H1 (cell line): ENCODE data around the gene ARHGAP42. TPM values are rescaled to one million over a fixed set of nuclear protein-coding genes. Genes with fewer than 3 reads are reported as not detected.
A peak's percentile ranks its signal among the peaks of the same experiment; 100 is the strongest.

Source experiments
- CTCF ChIA-PET: fragments of 300-600 bp; sonication (Branson Sonifier 250); formaldehyde crosslinking; loops from one replicate; lab custom pipeline; 2021; ENCODE audit not compliant: partially characterized antibody; lab: Charles Lee
- POLR2A ChIA-PET: fragments of 300-600 bp; sonication (Branson Sonifier 250); formaldehyde crosslinking; loops from one replicate; lab custom pipeline; 2021; ENCODE audit warnings: inconsistent platforms; ENCODE audit not compliant: partially characterized antibody; lab: Charles Lee
- DNase-seq, 2 experiments: peaks; one replicate each; pipeline versions ENCODE4 v3.0.0 to v3.0.0-alpha.2; 2010 to 2022; ENCODE audit warnings: low spot score in 2 of 2, low read depth in 1 of 2, mixed read lengths in 1 of 2
- FAIRE-seq: peaks from 2 replicates; lab custom pipeline; 2011; peaks lifted over from hg19 to GRCh38; lab: Jason Lieb, UNC
- H2AFZ ChIP-seq: 2 replicates; pipeline ENCODE4 v1.8.1; 2012; ENCODE audit warnings: low read length, inconsistent platforms
- H2AK5ac ChIP-seq: 2 replicates; pipeline ENCODE4 v1.6.1; 2013; ENCODE audit warnings: low read depth, low read length
- H2BK120ac ChIP-seq: replicated peaks from 2 replicates; pipeline ENCODE3; 2013; ENCODE audit warnings: low read depth, low read length, inconsistent platforms
- H2BK12ac ChIP-seq: 2 replicates; pipeline ENCODE4 v1.6.1; 2013; ENCODE audit warnings: low read depth, low read length
- H2BK15ac ChIP-seq: 2 replicates; pipeline ENCODE4 v1.6.1; 2013; ENCODE audit warnings: low read length
- H2BK20ac ChIP-seq: 2 replicates; pipeline ENCODE4 v1.6.1; 2013; ENCODE audit warnings: low read length
- H2BK5ac ChIP-seq: 2 replicates; pipeline ENCODE4 v1.6.1; 2013; ENCODE audit warnings: low read depth, low read length
- H3K14ac ChIP-seq: 2 replicates; pipeline ENCODE4 v1.6.1; 2013; ENCODE audit warnings: inconsistent platforms; ENCODE audit not compliant: insufficient read length
- H3K18ac ChIP-seq: 2 replicates; pipeline ENCODE4 v1.6.1; 2013; ENCODE audit warnings: low read length; ENCODE audit errors: extremely low read depth
- H3K23ac ChIP-seq: 2 replicates; pipeline ENCODE4 v1.6.1; 2013; ENCODE audit warnings: inconsistent platforms; ENCODE audit not compliant: insufficient read length
- H3K23me2 ChIP-seq: 2 replicates; pipeline ENCODE4 v1.6.1; 2013; ENCODE audit warnings: low read depth, low read length
- H3K27ac ChIP-seq: 2 replicates; pipeline ENCODE4 v1.6.1; 2011; ENCODE audit warnings: low read depth, low read length, inconsistent platforms
- H3K27me3 ChIP-seq, 4 experiments: replicated peaks in 1 of 4; 1 replicate in 1 of 4; 2 replicates in 3 of 4; pipeline versions ENCODE4 v1.6.1 to v1.8.1; 2011 to 2013; ENCODE audit warnings: low read length in 3 of 4, mild to moderate bottlenecking in 3 of 4, inconsistent platforms in 2 of 4, mixed read lengths in 2 of 4, moderate library complexity in 1 of 4; ENCODE audit not compliant: control insufficient read depth in 3 of 4, insufficient read depth in 3 of 4; ENCODE audit errors: extremely low read depth in 1 of 4
- H3K36me3 ChIP-seq, 4 experiments: 2 replicates each; pipeline versions ENCODE4 v1.6.1 to v1.8.1; 2011 to 2013; ENCODE audit warnings: mild to moderate bottlenecking in 4 of 4, low read length in 3 of 4, moderate library complexity in 2 of 4, control low read depth in 1 of 4, inconsistent platforms in 1 of 4; ENCODE audit not compliant: insufficient read depth in 4 of 4, control insufficient read depth in 2 of 4
- H3K4ac ChIP-seq: replicated peaks from 2 replicates; pipeline ENCODE3; 2013; ENCODE audit warnings: low read length, low read depth, mixed read lengths, inconsistent platforms; ENCODE audit not compliant: insufficient read length
- H3K4me1 ChIP-seq, 4 experiments: replicated peaks in 1 of 4; 1 replicate in 1 of 4; 2 replicates in 3 of 4; pipeline versions ENCODE4 v1.6.1 to v1.8.1; 2011 to 2013; ENCODE audit warnings: low read length in 3 of 4, inconsistent platforms in 2 of 4, mixed read lengths in 1 of 4; ENCODE audit not compliant: insufficient read depth in 4 of 4, control insufficient read depth in 3 of 4
- H3K4me2 ChIP-seq, 2 experiments: 2 replicates each; pipeline versions ENCODE4 v1.6.1 to v1.8.1; 2011 to 2013; ENCODE audit warnings: low read depth in 2 of 2, low read length in 2 of 2, control low read depth in 1 of 2, inconsistent platforms in 1 of 2, mild to moderate bottlenecking in 1 of 2; ENCODE audit not compliant: insufficient read depth in 1 of 2
- H3K4me3 ChIP-seq, 4 experiments: fragments of 200-600, 300-600 bp in 1 of 4; sonication (generic), shearing (Covaris generic), sonication (Bioruptor Twin) in 1 of 4; 2 replicates each; pipeline versions ENCODE4 v1.5.1 to v1.8.1; 2011 to 2016; ENCODE audit warnings: low read length in 4 of 4, low read depth in 3 of 4, control low read depth in 2 of 4, inconsistent platforms in 2 of 4, mild to moderate bottlenecking in 2 of 4, mixed read lengths in 1 of 4, moderate library complexity in 1 of 4; ENCODE audit not compliant: insufficient read depth in 2 of 4; ENCODE audit errors: extremely low read depth in 1 of 4
- H3K56ac ChIP-seq: replicated peaks from 2 replicates; pipeline ENCODE3; 2013; ENCODE audit warnings: low read depth, mild to moderate bottlenecking, mixed read lengths, low read length, inconsistent platforms; ENCODE audit not compliant: insufficient read length
- H3K79me1 ChIP-seq: 2 replicates; pipeline ENCODE4 v1.6.1; 2013; ENCODE audit warnings: low read depth, low read length, control low read depth
- H3K79me2 ChIP-seq, 2 experiments: 2 replicates each; pipeline versions ENCODE4 v1.6.1 to v1.8.1; 2012 to 2013; ENCODE audit warnings: low read length in 2 of 2, mild to moderate bottlenecking in 2 of 2, inconsistent platforms in 1 of 2; ENCODE audit not compliant: insufficient read depth in 2 of 2, control insufficient read depth in 1 of 2
- H3K9ac ChIP-seq, 4 experiments: replicated peaks in 1 of 4; 1 replicate in 1 of 4; 2 replicates in 3 of 4; pipeline versions ENCODE4 v1.6.1 to v1.8.1; 2011 to 2013; ENCODE audit warnings: low read depth in 3 of 4, low read length in 3 of 4, control low read depth in 2 of 4, mild to moderate bottlenecking in 2 of 4, moderate library complexity in 2 of 4, inconsistent platforms in 1 of 4; ENCODE audit errors: extremely low read depth in 1 of 4
- H3K9me3 ChIP-seq, 2 experiments: 2 replicates each; pipeline versions ENCODE4 v1.6.1 to v1.8.1; 2012 to 2013; ENCODE audit warnings: mild to moderate bottlenecking in 2 of 2, moderate library complexity in 2 of 2, control low read depth in 1 of 2, inconsistent platforms in 1 of 2, low read depth in 1 of 2, low read length in 1 of 2, mixed read lengths in 1 of 2; ENCODE audit not compliant: insufficient read depth in 2 of 2
- H4K20me1 ChIP-seq, 2 experiments: replicated peaks in 1 of 2; 2 replicates each; pipeline versions ENCODE3 to v1.8.1; 2011 to 2013; ENCODE audit warnings: inconsistent platforms in 2 of 2, low read length in 2 of 2, mild to moderate bottlenecking in 1 of 2; ENCODE audit not compliant: insufficient read depth in 2 of 2, control insufficient read depth in 1 of 2
- H4K5ac ChIP-seq: 2 replicates; pipeline ENCODE4 v1.6.1; 2013; ENCODE audit warnings: low read length, low read depth, mixed read lengths, inconsistent platforms; ENCODE audit not compliant: insufficient read length
- H4K8ac ChIP-seq: 2 replicates; pipeline ENCODE4 v1.8.0; 2013; ENCODE audit warnings: mild to moderate bottlenecking, moderate library complexity, low read length, inconsistent platforms; ENCODE audit not compliant: insufficient read depth; ENCODE audit errors: extremely low read depth
- H4K91ac ChIP-seq: replicated peaks from 2 replicates; pipeline ENCODE3; 2013; ENCODE audit warnings: low read length, mixed read lengths, inconsistent platforms; ENCODE audit not compliant: insufficient read length
- GABPA ChIP-seq: IDR thresholded peaks from 2 replicates; pipeline ENCODE4 v1.6.1; 2011; ENCODE audit warnings: mild to moderate bottlenecking, low read length, moderate library complexity, borderline replicate concordance; ENCODE audit not compliant: insufficient read depth
- JUN ChIP-seq: IDR thresholded peaks from 2 replicates; pipeline ENCODE4 v1.6.1; 2011; ENCODE audit warnings: low read depth, mild to moderate bottlenecking, improper control_type of control experiment, low read length
- JUND ChIP-seq: IDR thresholded peaks from 2 replicates; pipeline ENCODE4 v1.6.1; 2011; ENCODE audit warnings: mild to moderate bottlenecking, improper control_type of control experiment, low read length
- KDM4A ChIP-seq: IDR thresholded peaks from one replicate; pipeline ENCODE4 v1.7.1; 2012; ENCODE audit warnings: low read depth, mild to moderate bottlenecking, moderate library complexity, low read length, inconsistent platforms; ENCODE audit not compliant: severe bottlenecking
- PHF8 ChIP-seq: fragments of 200-600 bp; sonication (generic); conservative IDR thresholded peaks from 2 replicates; pipeline ENCODE4 v1.7.1; 2012; ENCODE audit warnings: low read depth, mild to moderate bottlenecking, inconsistent platforms, low read length, moderate library complexity
- POLR2A ChIP-seq, 2 experiments: IDR thresholded peaks; 1 replicate in 1 of 2; 2 replicates in 1 of 2; pipeline ENCODE4 v1.6.1; 2011; ENCODE audit warnings: low read depth in 2 of 2, low read length in 2 of 2, mild to moderate bottlenecking in 2 of 2; ENCODE audit errors: control extremely low read depth in 1 of 2
- RAD21 ChIP-seq, 2 experiments: IDR thresholded peaks in 1 of 2; conservative IDR thresholded peaks in 1 of 2; 2 replicates each; pipeline ENCODE4 v1.6.1; 2011; ENCODE audit warnings: low read depth in 2 of 2, low read length in 2 of 2, improper control_type of control experiment in 1 of 2, inconsistent platforms in 1 of 2, mild to moderate bottlenecking in 1 of 2, moderate library complexity in 1 of 2
- TAF7 ChIP-seq: optimal IDR thresholded peaks from 2 replicates; pipeline ENCODE3; 2011; ENCODE audit warnings: low read depth, mild to moderate bottlenecking, inconsistent platforms, low read length, moderate library complexity, borderline replicate concordance
- WGBS, 2 experiments: shearing (Covaris generic) in 1 of 2; methylation state at CpG; one replicate each; pipeline versions ENCODE4 v1.1.6 to v1.1.7; 2013 to 2015; ENCODE audit warnings: low lambda C conversion rate in 2 of 2, mixed read lengths in 2 of 2, inconsistent platforms in 1 of 2, low coverage in 1 of 2, missing lambda C conversion rate in 1 of 2; ENCODE audit not compliant: insufficient replicate concordance in 2 of 2, insufficient coverage in 1 of 2, insufficient read length in 1 of 2; ENCODE audit errors: extremely low coverage in 1 of 2, missing lambda C conversion rate in 1 of 2; 5-methylcytosine and 5-hydroxymethylcytosine counted together
- long read RNA-seq, 2 experiments: library from RNA in 1 of 2; library from capped mRNA in 1 of 2; stranded (forward); transcript quantifications; one replicate each; pipeline ENCODE4 v2.0.0, GENCODE V29; 2021; ENCODE audit warnings: inconsistent platforms in 1 of 2
- polyA minus RNA-seq, 3 experiments: library from RNA; depleted of rRNA, polyadenylated mRNA; stranded (reverse); fragments of >200 nt; gene quantifications; 1 replicate in 2 of 3; 2 replicates in 1 of 3; pipeline ENCODE4 v1.2.3, GENCODE V29; 2011
- polyA plus RNA-seq, 7 experiments: library from polyadenylated mRNA; depleted of rRNA in 3 of 7; stranded (reverse) in 5 of 7; unstranded in 2 of 7; fragments of >200 nt in 5 of 7; fragments of 200-250 nt in 2 of 7; gene quantifications; 1 replicate in 5 of 7; 2 replicates in 1 of 7; 4 replicates in 1 of 7; pipeline versions ENCODE4 v1.2.1 to v1.2.3, GENCODE V29; 2011 to 2013; ENCODE audit warnings: missing spikeins in 2 of 7, mixed read lengths in 2 of 7
- total RNA-seq: library from RNA; stranded (reverse); fragmentation: NEBNext Ultra II Directional; extraction: Animal tissue kit (Norgen Biotek cat#: 25700); gene quantifications from 2 replicates; pipeline ENCODE4 v1.2.1, GENCODE V29; 2021

Gene ARHGAP42
- total RNA-seq (33.3 and 33.5 TPM in 2 replicates), polyA plus RNA-seq (2011; rRNA removed) (13.1 and 22.2 TPM in 2 replicates), polyA minus RNA-seq (2011; rRNA and poly(A)+ RNA removed) (50.9 and 68.5 TPM in 2 replicates)
- polyA plus RNA-seq (2011; cell fraction: cytosol; rRNA removed), result 18.4 TPM
- 17.7 TPM for polyA plus RNA-seq (2011; cell fraction: nucleus; rRNA removed)
- 12.0 to 26.0 TPM (median 19.3 TPM) in 4 replicates for polyA plus RNA-seq (2012, experiment 1 of 2)
- polyA plus RNA-seq (2012, experiment 2 of 2), result 2.1 TPM
- polyA plus RNA-seq (2013, experiment 1 of 2), result 13.9 TPM
- 14.8 TPM for polyA plus RNA-seq (2013, experiment 2 of 2)
- polyA minus RNA-seq (2011; cell fraction: cytosol; rRNA and poly(A)+ RNA removed), result 26.9 TPM
- 56.7 TPM for polyA minus RNA-seq (2011; cell fraction: nucleus; rRNA and poly(A)+ RNA removed)
- long read RNA-seq, experiment 1, full-length matches to known transcripts, result 14 of 27 reads
- long read RNA-seq, experiment 1, partial matches to known transcripts, result 8 of 27 reads
- long read RNA-seq, experiment 1, other reads (novel, unspliced or antisense), result 5 of 27 reads
- long read RNA-seq, experiment 2, partial matches to known transcripts, result 0 of 1 reads
- long read RNA-seq, experiment 2, other reads (novel, unspliced or antisense), result 1 of 1 reads

GRCh38 chr11:100687054-100687629 is at the start of gene ARHGAP42:
ARHGAP42 (plus strand) TSS chr11:100687288; CDS start chr11:100687679, 391 bp downstream.
- H3K4ac ChIP-seq, result no peak within 1 kb of the TSS
- H3K4me1 ChIP-seq, result peaks cover 0 to 4% (median 3%) of the 10 kb centered on the region in 4 experiments; a peak in 4 of 7 replicates
- H4K5ac ChIP-seq, result peak within 1 kb of the TSS; percentile 91
- FAIRE-seq (no peak), DNase-seq (peak; percentile 78 to 86)
- peak within 1 kb of the TSS; percentile 64 to 86 (median 78) for H3K9ac ChIP-seq
- H2BK120ac ChIP-seq, result peak within 1 kb of the TSS; percentile 75
- H3K18ac ChIP-seq, result peak within 1 kb of the TSS; percentile 88
- H3K79me2 ChIP-seq, result peaks cover 0 to 44% of the 10 kb centered on the region in 2 experiments; a peak in 3 of 4 replicates
- no peak within 1 kb of the TSS for H3K23ac ChIP-seq
- peaks cover 0 to 4% (median 0%) of the 10 kb centered on the region in 4 experiments; a peak in 1 of 8 replicates for H3K36me3 ChIP-seq
- H3K9me3 ChIP-seq, result no peaks in the 10 kb centered on the region
- no peak within 1 kb of the TSS for H2AK5ac ChIP-seq
- H2BK15ac ChIP-seq, result no peak within 1 kb of the TSS
- peak within 1 kb of the TSS; percentile 86 for H4K8ac ChIP-seq
- peak within 1 kb of the TSS; percentile 87 for H4K91ac ChIP-seq
- H3K4me2 ChIP-seq, result peak within 1 kb of the TSS; percentile 83 to 96
- peak within 1 kb of the TSS; percentile 83 for H3K56ac ChIP-seq
- H2AFZ ChIP-seq, result peak within 1 kb of the TSS; percentile 78; the same call in 1 of the 2 replicates
- H3K79me1 ChIP-seq, result peaks cover 4% of the 10 kb centered on the region; the same call in 1 of the 2 replicates
- peak within 1 kb of the TSS; percentile 75 for H3K27ac ChIP-seq
- POLR2A ChIA-PET, result interaction anchor here (0.6 to 1.2 kb wide), 6 partner anchors 10 to 189 kb away, joined by 3 to 5 read pairs (median 4); no protein-coding TSS in a partner anchor
- no peak within 1 kb of the TSS for H3K14ac ChIP-seq
- peak within 1 kb of the TSS; percentile 77 for H2BK20ac ChIP-seq
- H2BK12ac ChIP-seq, result peak within 1 kb of the TSS; percentile 70; the same call in 1 of the 2 replicates
- CTCF ChIA-PET, result interaction anchor here (0.5 to 1.7 kb wide), 24 partner anchors 9 to 250 kb away, joined by 3 to 12 read pairs (median 4); no protein-coding TSS in a partner anchor
- 1% methylated on average over 42 of the region's 80 CpGs; no CpG with 5 or more reads in 1 of the 2 experiments for WGBS, 2 experiments
- H3K27me3 ChIP-seq, result no peaks in the 10 kb centered on the region
- peak within 1 kb of the TSS; percentile 86 for H2BK5ac ChIP-seq
- peak within 1 kb of the TSS; percentile 87 to 96 (median 92) for H3K4me3 ChIP-seq
- H3K23me2 ChIP-seq, result peaks cover 4% of the 10 kb centered on the region; the same call in 1 of the 2 replicates
- no peaks in the 10 kb centered on the region for H4K20me1 ChIP-seq
- TF ChIP-seq JUN, result no peak
- peak; percentile 60 for TF ChIP-seq KDM4A
- TF ChIP-seq TAF7, result no peak
- TF ChIP-seq POLR2A (IDR thresholded peaks at IDR 0.05; ENCODE audit: control extremely low read depth in 1 of 2, low read depth in 2 of 2, low read length in 2 of 2), result peak in 1 of 2 experiments; percentile 54; a peak in 1 of 3 replicates
- peak; percentile 7 to 12; a peak in 1 of 4 replicates for TF ChIP-seq RAD21 (IDR thresholded peaks at IDR 0.05 in 1 of 2, conservative IDR thresholded peaks at IDR 0.05 in 1 of 2; ENCODE audit: low read depth in 2 of 2, low read length in 2 of 2)
- no peak for TF ChIP-seq JUND
- 0 out of 2 replicates have a peak, but pooled peaks have one; percentile 24 for TF ChIP-seq PHF8
- TF ChIP-seq GABPA, result peak; percentile 64; the same call in 1 of the 2 replicates
